ENCODE results near the gene GRAMD2B.

GRCh38 chr5:126483156-126483555 lies 59.9 kb downstream of the GRAMD2B start:
- no peak for TF ChIP-seq EZH2 (IDR thresholded peaks at IDR 0.05; ENCODE audit: insufficient read depth, poor library complexity, severe bottlenecking)
- TF ChIP-seq EZH2phosphoT487 (IDR thresholded peaks at IDR 0.05; ENCODE audit: insufficient read depth, low read depth) = no peak

Measured in GM23248 (cell line).